ENCODE results near the gene ACAT2.
"Not testable (repeated sequence)": the region's sequence is repeated elsewhere in the genome, so short reads cannot be mapped to it uniquely, and the experiment has no call there.

Gene ACAT2

DNA sequence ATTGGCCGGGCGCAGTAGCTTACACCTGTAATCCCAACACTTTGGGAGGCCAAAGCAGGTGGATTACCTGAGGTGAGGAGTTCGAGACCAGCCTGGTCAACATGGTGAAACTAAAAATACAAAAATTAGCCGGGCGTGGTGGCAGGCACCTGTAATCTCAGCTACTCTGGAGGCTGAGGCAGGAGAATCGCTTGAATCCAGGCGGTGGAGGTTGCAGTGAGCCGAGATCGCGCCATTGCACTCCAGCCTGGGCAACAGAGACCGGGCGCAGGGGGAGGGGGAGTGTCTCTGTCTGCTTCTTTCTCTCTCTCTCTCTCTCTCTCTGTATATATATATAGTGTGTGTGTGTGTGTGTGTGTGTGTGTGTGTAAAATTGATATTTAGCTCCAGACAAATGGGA, 29.3 kb upstream of the ACAT2 start:
- DNase-seq: not testable (repeated sequence)

- DNase-seq: not testable (repeated sequence)
Measured at GRCh38 chr6:159733395-159733794, 28.4 kb upstream of the ACAT2 start.

DNA sequence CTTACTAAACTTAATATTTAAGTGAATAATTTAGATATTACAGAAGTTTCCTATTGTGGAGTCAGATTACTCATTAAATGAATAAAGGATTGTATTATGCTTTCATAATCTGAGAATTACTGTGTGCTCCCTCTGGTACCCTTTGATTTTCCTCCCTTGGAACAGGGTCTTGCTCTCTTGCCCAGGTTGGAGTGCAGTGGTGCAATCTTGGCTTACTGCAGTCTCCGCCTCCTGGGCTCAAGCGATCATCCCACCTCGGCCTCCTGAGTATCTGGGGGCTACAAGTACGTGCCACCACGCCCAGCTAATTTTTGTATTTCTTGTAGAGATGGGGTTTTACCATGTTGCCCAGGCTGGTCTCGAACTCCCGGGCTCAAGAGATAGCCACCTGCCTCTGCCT, 24.9 kb upstream of the ACAT2 start:
- DNase-seq: no peak

GRCh38 chr6:159739341-159739740, 22.5 kb upstream of the ACAT2 start:
- no peak for DNase-seq

- DNase-seq: no peak
Measured at GRCh38 chr6:159742165-159742564, 19.7 kb upstream of the ACAT2 start.

DNA sequence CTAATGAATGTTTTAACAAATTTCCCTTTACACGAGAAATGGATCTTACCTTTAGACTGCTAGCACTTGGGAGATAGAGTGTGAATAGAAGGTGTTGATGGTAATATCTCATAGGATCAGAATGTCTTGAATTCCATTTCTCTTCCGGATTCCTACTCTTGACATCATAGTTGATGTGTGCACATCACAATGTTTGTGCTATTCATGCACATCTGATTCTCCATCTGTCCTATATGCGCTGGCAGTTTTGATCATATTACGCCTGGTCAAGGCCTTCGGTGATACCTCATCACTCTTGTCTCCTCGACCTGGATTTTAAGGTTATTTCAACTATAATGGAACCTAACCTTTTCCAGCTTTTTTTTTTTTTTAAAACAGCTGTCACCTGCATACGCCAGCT, 16.8 kb upstream of the ACAT2 start:
- no peak for DNase-seq

DNA sequence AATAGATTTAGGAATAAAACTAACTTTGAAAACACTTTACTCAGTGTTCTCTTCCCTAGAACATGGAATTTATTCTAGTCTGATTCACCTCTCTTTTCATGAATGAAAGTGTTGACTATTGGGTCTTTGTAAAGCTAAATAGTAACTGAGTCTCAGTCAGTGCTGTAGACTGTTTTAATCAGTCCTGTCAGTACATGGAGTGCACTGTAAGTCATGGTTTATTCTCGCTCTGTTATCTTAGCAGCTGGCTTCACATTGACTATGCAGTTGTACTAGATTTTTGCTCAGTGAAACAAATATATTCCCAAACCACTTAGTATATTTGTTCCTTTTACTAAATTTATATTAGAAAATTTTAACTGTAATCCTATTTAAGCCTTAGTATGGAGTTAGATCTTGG, 15.1 kb upstream of the ACAT2 start:
- DNase-seq: no peak

GRCh38 chr6:159748127-159748526, 13.7 kb upstream of the ACAT2 start:
- DNase-seq: not testable (repeated sequence)

GRCh38 chr6:159751448-159751847, 10.4 kb upstream of the ACAT2 start:
- no peak for DNase-seq

DNA sequence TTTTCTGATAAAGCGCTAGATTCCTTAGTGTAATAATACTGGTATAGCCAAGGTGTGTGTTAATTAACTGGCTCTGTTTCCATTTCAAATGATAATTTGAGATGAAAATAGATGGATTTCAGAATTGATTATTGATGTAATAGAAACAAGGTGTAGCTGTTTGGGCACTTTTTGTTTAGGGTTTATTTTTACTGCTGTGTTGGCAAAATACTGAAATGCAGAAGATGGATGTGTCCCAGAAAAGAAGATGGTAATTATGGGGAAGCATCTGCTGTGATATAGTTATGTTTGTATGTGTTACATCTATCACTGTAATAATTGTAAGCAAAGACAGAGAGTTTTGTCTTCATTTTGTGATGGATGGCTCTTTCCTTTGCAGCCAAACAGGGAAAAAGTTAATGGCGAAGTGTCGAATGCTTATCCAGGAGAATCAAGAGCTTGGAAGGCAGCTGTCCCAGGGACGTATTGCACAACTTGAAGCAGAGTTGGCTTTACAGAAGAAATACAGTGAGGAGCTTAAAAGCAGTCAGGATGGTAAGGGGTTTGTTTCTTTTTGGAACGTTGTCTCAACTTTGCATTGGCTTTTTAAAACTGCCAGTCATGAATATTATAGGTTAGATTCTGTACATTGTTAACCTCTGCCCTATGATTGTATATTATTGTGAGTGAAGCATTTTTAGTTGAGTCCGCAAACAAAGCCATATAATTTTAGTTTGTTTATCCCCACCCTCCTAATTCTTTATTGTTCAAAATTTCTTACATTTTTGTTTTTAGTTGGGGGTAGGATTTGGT, 8.6 kb upstream of the ACAT2 start:
- no peak for DNase-seq

DNA sequence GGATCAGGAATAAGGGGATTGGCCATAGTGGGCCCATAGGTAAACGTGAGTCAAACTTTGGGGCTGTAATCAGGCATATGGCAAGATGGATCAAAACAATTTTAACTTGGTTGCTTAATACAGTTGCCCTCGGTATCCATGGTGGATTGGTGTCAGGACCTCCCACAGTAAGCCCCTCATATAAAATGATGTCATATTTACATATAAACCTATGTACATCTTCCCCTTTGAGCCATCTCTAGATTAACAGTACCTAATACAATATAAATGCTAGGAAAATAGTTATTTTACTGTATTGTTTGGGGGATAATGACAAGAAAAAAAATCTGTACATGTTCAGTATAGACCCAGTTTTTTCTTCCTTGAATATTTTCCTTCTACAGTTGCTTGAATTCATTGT, 7.4 kb upstream of the ACAT2 start:
- no peak for DNase-seq

DNA sequence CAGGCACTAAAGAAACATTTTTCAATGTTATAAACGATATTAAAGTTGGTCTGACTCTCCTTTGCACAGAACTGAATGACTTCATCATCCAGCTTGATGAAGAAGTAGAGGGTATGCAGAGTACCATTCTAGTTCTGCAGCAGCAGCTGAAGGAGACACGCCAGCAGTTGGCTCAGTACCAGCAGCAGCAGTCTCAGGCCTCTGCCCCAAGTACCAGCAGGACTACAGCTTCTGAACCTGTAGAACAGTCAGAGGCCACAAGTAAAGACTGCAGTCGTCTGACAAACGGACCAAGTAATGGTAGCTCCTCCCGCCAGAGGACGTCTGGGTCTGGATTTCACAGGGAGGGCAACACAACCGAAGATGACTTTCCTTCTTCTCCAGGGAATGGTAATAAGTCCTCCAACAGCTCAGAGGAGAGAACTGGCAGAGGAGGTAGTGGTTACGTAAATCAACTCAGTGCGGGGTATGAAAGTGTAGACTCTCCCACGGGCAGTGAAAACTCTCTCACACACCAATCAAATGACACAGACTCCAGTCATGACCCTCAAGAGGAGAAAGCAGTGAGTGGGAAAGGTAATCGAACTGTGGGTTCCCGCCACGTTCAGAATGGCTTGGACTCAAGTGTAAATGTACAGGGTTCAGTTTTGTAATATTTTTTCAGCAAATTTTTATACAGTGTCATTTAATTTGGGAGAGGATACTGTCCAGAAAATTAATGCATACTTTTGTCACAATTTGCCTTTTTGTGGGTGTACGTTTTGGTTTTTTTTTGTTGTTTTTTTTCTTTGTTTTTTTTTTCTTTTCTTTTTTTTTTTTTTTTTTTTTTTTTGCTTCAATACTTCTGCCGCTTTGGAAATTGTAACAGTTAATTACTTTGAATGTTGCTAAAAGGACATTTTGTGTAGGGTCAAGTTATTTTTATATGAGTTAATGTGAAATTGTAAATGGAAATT, 6.6 kb upstream of the ACAT2 start:
- no peak for DNase-seq

- DNase-seq: no peak
Measured at GRCh38 chr6:159756508-159756907, 5.3 kb upstream of the ACAT2 start.

DNA sequence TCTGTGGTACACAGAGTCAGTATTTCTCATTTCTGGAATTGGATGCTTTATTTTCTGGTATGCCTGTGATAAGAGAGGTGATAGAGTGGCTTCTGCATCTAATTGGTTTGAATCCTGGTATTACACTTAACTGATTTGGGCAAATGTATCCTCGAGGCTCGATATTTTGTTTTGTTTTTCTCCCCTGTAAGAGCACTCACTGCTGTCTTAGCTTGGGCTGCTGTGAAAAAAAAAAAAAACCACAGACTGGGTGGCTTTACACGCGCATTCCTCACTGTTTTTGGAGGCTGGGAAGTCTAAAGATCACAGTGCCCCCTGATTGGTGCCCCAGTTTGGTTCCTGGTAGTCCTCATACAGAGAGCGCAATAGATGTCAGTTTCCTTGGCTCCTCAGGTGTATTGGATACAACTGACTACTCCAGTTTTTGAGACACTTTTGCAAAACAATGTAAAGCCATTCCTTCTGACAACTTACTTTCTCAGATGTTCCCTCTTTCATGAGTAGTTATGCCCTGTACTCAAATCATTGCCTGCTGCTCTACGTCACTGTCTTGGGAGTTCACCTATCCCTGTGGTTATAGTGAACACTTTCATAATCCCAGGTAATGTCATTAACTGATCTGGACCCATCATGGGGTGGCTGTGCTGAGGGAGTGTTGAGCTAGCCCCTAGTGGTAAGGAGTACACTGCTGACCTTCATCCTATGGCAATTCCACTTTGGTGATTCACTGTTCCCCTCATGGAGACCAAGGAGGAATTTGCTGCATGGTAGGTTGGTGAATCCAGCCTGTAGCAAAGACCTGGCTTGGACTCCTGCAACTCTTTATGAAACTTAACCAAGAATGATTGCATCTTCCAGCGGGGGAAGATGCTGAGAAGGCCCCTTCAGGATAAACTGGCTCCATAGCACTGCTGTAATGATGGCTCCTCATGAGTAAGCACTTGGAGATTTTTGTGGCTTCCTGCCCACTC, 3.5 kb upstream of the ACAT2 start:
- no peak for DNase-seq

GRCh38 chr6:159759645-159760044, 2.2 kb upstream of the ACAT2 start:
- no peak for DNase-seq

DNA sequence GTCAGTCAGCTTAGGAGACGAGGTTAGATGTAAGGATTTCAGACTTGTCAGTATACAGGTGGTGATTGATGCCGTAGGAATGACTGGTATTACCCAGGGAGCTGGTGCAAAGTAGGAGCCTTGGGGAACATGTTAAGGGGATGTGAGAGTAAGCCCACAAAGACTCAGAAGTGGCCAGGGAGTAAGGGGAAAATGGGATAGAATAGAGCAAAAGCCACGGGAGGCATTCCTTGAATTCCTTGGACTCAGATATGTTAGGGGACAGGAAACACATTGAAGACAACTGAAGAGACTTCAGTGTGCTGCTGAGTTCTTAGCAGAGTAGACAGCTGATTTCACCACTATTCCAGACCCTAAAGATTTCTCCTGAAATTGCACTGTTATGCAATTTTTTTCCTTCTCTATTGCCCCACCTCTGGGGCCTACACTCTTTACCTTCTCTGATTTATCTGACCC, 1.2 kb upstream of the ACAT2 start:
- DNase-seq: no peak

- no peak for DNase-seq
Measured at GRCh38 chr6:159761129-159761872, 544 bp upstream of the ACAT2 start.

- DNase-seq: no peak
Measured at GRCh38 chr6:159762681-159763293, 942 bp downstream of the ACAT2 start.

- no peak for DNase-seq
Measured at GRCh38 chr6:159766906-159767305, 5.1 kb downstream of the ACAT2 start.

DNA sequence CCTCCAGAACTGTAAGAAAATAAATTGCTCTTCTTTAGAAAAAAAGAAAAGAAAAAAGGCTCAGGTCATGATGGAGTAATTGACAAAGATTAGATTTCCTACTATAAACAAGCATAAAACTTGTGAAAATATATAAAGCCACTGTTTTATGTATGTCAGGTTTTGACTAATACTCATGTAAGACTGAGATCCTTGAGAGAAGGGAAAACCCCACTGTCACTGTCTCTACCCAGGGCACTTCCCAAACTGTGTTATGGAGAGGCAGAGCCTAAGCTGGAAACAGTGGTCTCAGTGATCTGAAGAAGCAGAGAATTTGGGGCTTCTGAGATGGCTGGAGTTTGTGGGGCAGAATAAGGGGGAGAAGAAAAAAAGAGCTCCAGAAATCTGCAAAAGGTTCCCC, 7.6 kb downstream of the ACAT2 start:
- DNase-seq: no peak

DNA sequence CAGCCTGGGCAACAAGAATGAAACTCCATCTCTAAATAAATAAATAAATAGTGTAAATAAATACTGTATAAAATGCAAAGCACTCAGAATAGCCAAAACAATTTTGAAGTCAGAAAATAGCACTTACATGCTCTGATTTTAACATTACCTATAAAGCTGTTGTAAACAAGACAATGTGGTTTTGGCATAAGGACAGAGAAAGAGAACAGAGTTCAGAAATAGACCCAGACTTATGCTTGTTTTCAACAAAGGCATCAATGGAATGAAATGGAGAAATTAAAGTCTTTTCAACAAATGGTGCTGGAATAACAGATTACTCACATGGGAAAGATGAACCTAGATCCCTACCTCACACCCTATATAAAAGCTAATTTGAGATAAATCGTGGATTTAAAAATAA, 10.4 kb downstream of the ACAT2 start:
- no peak for DNase-seq

Data from SHP77 treated with DMSO at 0.1 percent for 48 hours (cell line).